Hepatic stellate cell (primary cell): Measurements from ENCODE around the gene METTL17.
A peak's percentile ranks its signal among the peaks of the same experiment; 100 is the strongest.
"Not testable (repeated sequence)": the region's sequence is repeated elsewhere in the genome, so short reads cannot be mapped to it uniquely, and the experiment has no call there.

Experiments used
- DNase-seq: peaks from one replicate; pipeline ENCODE4 v3.0.0; 2011; ENCODE audit warnings: low spot score

METTL17 gene

GRCh38 chr14:20996521-20996920 lies 6.7 kb downstream of the METTL17 start:
- no peak for DNase-seq

DNA sequence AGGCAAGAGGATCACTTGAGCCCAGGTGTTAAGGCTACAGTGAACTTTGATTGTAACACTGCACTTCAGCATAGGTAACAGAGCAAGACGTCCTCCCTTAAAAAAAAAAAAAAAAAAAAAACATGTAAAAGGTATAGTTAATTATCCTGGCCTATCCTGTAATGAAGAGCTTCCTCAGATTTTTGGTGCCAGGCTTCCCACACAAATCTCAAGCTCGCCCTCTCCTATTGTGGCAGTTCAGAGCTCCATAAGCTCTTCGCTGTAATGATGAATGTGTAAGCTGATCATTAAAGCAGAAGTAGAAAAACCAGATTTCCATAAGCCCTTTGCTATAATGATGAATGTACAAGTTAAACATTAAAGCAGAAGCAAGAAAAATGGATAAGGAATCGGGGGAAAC lies 7.3 kb downstream of the METTL17 start:
- DNase-seq: no peak

- no peak for DNase-seq
Observed at GRCh38 chr14:20997564-20997963, 7.8 kb downstream of the METTL17 start.

DNA sequence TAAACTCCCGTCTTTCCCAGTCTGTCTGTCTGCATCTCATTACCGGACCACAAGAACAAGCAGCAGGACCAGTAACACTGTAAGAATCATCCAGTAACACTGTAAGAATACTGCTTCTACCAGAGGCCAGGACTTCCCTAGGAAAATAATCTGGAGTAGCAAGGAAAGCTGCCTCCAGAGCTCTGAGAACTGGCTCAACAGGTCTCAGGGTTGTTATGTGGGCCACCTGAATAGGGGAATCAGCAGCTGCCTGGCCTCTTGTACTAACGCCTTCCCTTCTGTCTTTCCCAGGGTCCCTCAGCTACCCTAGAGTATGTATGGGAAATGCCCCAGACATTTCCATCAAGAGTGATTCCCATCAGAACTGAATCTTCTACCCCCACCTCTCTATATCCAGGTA lies 8.4 kb downstream of the METTL17 start:
- DNase-seq: no peak

- peak; percentile 28 for DNase-seq
Observed at GRCh38 chr14:20998674-20999366, 9.0 kb downstream of the METTL17 start, which contains the start of gene SLC39A2. Gene SLC39A2 (plus strand): TSS chr14:20999293. CDS start chr14:20999447, 154 bp downstream.

DNA sequence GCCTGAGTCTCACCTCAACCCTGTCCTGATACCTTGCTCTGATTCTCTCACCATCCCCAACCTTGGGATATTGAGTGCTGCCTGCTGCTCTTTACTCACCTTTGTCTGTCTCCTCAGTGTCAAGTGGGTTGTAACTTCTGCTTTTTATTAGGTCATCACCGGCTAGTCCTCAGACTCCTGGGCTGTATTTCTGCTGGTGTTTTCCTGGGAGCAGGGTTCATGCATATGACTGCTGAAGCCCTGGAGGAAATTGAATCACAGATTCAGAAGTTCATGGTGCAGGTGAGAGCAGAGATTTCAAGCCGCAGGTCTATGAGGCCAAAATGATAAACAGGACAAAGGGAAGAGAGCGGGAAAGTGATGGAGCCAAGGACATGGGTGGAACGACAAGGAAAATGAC lies 9.8 kb downstream of the METTL17 start:
- DNase-seq: no peak

- DNase-seq: no peak
Observed at GRCh38 chr14:21001218-21001617, 11.4 kb downstream of the METTL17 start.

GRCh38 chr14:21003788-21004346 lies 14.1 kb downstream of the METTL17 start:
- no peak for DNase-seq

DNA sequence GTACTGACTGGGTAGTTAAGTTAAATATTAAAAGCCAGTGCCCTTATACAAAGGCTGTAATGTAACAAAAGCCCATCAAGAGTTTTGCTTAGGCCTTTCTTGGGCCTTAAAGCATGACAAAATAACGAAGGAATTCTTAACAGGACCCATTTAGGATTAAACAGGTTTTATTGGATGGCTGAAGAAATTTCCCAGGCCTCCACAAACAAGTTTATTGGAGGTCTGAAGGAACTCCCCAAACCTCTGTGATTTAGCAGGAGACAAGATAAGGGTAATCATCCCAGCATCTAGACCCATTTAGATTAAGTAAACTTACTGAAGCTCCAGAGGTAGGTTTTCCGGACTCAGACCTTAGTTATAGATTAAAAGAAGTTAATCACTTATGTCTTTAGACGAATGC lies 19.9 kb downstream of the METTL17 start:
- DNase-seq: not testable (repeated sequence)

GRCh38 chr14:21011136-21011535 lies 21.4 kb downstream of the METTL17 start:
- DNase-seq: no peak

DNA sequence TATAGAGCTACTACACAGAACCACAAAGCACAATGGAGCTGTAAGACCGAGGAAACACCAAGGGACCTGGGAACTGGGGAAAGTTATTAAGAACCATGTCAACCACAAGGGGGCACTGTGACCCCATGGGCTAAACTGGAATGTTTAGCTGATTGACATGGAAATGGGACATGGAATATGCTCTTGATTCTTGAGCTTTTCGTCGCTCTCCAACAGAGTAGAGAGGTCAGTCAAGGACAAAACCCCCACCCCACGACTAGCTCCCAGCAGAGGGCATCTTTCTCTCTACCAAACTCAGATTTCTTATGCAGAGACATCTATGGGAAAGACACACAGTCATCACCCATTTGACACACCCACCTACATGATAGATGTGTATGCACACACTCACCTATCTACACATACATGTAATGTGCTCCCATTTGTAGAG lies 25.0 kb downstream of the METTL17 start:
- peak; percentile 78 for DNase-seq

GRCh38 chr14:21015312-21015711 lies 25.5 kb downstream of the METTL17 start:
- DNase-seq: no peak

- DNase-seq: no peak
Observed at GRCh38 chr14:21016413-21017190, 26.8 kb downstream of the METTL17 start.

- DNase-seq: no peak
Observed at GRCh38 chr14:21017528-21018245, 27.9 kb downstream of the METTL17 start.

GRCh38 chr14:21018286-21018685 lies 28.5 kb downstream of the METTL17 start:
- DNase-seq: no peak

GRCh38 chr14:21018781-21019180 lies 29.0 kb downstream of the METTL17 start:
- no peak for DNase-seq

GRCh38 chr14:21019366-21019765 lies 29.6 kb downstream of the METTL17 start:
- no peak for DNase-seq

- DNase-seq: no peak
Observed at GRCh38 chr14:21020977-21021545, 31.3 kb downstream of the METTL17 start.

GRCh38 chr14:21022686-21023085 lies 32.9 kb downstream of the METTL17 start:
- no peak for DNase-seq

- DNase-seq: no peak
Observed at GRCh38 chr14:21023174-21023573, 33.4 kb downstream of the METTL17 start.

- no peak for DNase-seq
Observed at GRCh38 chr14:21023817-21024584, 34.2 kb downstream of the METTL17 start.
